Stimulated activated CD8-positive, alpha-beta memory T cell treated with anti-CD3 and anti-CD28 coated beads, Interleukin-15, amount 100 ng/mL, for 1 hour (primary cell): ENCODE results near the gene MRS2.
"Not testable (repeated sequence)": the region's sequence is repeated elsewhere in the genome, so short reads cannot be mapped to it uniquely, and the experiment has no call there.

Source experiments
- DNase-seq: peaks from one replicate; pipeline ENCODE4 v3.0.0-alpha.2; 2020; ENCODE audit warnings: low read depth

MRS2 gene

DNA sequence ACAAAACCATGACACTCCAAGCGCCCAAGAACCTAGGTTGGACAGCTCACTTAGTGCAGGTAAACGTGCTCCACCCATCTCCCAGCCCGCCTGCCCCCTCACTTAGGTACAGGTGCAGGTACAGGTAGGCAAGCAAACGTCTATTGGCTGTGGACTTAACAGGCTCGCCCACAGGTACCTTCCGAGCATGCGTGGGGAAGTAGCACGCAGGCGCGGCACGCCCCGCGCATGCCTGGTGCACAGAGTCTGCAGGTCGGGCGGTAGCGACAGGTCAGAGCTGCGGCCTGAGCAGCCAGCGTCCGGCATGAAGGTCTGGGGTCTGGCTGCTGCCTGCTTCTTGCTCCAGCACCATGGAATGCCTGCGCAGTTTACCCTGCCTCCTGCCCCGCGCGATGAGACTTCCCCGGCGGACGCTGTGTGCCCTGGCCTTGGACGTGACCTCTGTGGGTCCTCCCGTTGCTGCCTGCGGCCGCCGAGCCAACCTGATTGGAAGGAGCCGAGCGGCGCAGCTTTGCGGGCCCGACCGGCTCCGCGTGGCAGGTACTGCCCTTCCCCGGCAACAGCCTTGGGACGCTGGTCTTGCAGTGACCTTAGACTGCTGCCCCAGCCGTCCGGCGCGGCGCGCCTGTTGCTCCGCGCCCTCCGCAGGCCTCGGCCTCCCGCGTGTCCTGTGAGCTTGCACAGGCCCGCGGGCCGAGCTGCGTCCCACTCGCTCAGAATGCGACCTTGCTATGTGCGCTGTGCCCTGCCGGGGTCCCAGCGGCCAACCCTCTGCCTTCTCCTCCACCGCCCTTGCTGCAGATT, at the start of gene MRS2:
MRS2 (plus strand) TSS at position 240 of the 804 bp plus-strand sequence; CDS start at position 351, 111 bp downstream.
- DNase-seq, result peak; percentile 38

GRCh38 chr6:24353861-24354260, 48.9 kb upstream of the MRS2 start:
- DNase-seq, result no peak

DNA sequence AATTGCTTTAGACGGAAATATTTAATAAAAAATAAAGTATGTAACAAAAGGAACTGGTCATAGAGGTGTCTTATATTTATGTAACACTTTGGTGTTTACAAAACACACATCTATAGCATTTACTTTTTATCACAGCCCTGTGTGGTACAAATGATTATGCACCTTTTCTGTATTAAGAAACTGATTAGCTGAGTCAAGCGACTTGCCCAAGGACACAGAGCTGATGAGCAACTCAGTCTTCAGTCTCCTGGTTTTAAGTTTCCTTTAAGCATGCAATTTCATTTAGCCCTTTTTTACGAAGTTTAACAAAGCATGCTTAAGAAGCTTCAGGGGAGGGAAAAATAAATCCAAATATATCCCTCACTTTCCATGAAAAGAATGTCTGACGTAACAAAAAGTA, 47.3 kb upstream of the MRS2 start:
- DNase-seq, result no peak

- no peak for DNase-seq
These were observed 46.3 kb upstream of the MRS2 start for GRCh38 chr6:24356310-24356973.

DNA sequence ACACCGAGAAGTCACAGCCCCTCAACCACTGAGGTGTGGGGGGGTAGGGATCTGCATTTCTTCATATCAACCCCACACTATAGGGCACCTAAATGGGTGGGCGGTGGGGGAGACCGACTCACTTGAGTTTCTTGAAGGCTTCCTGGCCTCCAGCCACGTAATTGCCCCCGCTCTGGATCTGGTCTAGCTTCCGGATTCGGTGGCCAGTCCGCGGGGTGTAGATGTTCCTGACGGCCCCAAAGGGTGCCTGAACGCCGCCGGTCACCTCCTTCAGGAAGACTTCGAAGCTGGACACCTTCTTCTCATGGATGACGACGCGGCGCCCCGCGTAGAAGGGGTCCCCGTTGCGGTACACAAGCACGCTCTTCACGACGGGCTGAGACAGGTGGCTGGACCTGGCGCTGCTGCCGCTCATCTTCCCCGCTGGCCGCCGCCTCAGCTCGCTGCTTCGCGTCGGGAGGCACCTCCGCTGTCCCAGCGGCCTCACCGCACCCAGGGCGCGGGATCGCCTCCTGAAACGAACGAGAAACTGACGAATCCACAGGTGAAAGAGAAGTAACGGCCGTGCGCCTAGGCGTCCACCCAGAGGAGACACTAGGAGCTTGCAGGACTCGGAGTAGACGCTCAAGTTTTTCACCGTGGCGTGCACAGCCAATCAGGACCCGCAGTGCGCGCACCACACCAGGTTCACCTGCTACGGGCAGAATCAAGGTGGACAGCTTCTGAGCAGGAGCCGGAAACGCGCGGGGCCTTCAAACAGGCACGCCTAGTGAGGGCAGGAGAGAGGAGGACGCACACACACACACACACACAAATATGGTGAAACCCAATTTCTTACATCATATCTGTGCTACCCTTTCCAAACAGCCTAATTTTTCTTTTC, 45.2 kb upstream of the MRS2 start, which contains the start of gene DCDC2:
DCDC2 (minus strand) TSS at position 724 of the 883 bp plus-strand sequence; CDS start at position 415, 309 bp downstream.
- peak; percentile 6 for DNase-seq

DNA sequence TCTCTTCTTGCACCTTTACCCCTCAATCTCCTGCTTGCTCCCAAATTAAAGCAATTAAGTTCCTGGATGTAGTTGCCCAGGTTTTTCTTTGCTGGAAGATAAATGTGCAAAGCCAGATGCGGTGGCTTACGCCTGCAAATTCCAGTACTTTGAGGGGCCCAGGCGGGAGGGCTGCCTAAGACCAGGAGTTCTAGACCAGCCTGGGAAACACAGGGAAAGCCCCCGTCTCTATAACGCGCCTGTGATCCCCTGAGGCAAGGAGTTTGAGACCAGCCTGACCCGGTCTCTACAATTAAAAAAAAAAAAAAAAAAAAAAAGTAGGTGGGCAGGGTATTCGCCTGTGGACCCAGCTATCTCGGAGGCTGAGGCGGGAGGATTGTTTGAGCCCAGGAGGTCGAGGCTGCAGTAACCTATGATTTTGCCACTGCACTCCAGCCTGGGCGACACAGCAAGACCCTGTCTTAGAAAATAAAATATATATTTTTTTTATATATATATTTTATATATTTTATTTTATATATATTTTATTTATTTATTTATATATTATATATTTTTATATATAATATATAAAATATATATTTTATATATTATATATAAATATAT, 44.4 kb upstream of the MRS2 start:
- DNase-seq, result no peak

DNA sequence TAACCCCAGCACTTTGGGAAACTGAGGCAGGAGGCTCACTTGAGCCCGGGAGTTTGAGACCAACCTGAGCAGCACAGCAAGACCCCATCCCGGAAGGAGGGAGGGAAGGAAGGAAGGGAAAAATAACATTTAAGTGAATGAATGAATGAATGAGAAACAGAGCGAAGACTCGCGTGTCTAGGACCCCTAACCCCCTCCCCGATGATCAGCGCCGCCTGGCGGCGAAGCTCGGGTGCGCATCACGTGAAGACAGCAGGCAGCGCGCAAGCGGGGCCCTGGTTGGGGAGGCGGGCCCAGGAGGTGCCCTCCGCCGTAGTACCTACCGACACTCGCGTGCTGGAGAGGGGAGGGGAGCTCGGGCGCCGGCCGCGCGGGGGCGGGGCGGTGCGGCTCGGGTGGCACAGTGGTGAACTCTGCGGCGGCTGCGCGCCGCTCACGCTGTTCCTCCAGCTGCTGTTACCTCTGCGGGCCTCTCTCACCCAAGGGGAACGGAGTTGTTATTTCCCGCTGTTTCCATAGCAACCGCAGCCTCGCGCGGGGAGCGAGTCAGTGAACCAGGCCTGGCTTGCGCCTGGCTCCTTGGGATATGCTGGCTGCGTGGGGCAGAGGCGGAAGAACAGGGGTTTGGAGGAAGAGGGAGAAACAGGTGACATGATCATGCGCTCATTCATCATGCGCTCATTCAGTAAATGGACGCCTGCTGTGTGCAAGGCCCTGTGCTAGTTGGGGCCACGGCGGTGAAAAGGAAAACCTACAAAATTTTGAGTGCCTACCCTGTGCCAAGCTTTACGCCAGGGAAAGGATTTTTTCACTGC, 42.9 kb upstream of the MRS2 start:
- DNase-seq, result peak; percentile 47

- DNase-seq, result not testable (repeated sequence)
These were observed 40.4 kb upstream of the MRS2 start for GRCh38 chr6:24362363-24362762.

DNA sequence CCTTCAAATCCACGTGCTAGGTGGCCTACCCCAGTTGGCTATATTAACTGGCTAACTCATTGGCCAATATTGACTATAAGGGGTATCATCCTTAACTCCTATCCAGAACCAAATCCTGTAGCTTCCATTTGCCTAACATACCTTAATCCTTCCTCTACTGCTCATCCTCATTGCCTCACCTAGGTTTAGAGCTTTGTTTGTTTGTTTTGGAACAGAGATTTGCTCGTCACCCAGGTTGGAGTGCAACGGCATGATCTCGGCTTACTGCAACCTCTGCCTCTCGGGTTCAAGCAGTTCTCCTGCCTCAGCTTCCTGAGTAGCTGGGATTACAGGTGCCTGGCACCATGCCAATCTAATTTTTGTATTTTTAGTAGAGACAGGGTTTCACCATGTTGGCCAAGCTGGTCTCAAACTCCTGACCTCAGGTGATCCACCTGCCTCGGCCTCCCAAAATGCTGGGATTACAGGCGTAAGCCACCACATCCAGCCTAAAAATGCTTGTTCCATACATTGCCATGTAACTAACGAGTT, 37.6 kb upstream of the MRS2 start:
- DNase-seq, result not testable (repeated sequence)

- DNase-seq, result no peak
These were observed 28.1 kb upstream of the MRS2 start for GRCh38 chr6:24374612-24375011.

- DNase-seq, result no peak
These were observed 25.9 kb upstream of the MRS2 start for GRCh38 chr6:24376871-24377270.

DNA sequence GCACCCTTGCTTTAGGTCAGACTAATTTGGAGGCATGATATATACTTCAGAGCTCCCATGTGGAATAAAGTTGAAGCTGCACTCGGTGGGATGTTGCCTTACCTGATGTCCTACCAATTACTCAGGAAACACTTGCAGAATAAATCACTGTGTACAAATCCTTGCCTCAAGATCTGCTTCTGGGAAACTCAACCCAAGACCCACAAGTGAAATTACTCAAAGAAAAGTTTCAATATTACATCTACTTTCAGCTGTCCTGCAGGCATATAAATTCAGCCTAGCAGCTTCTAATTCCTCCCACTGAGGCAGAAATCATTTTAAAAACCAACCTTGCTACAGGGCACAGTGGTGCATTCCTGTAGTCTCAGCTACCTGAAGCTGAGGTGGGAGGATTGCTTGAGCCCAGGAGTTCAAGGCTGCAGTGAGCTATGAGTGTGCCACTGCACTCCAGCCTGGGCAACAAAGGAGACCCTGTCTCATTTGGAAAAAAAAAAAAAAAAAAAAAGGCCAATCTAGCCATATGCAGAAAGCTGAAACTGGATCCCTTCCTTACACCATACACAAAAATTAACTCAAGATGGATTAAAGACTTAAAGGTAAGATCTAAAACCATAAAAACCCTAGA, 24.2 kb upstream of the MRS2 start:
- no peak for DNase-seq

DNA sequence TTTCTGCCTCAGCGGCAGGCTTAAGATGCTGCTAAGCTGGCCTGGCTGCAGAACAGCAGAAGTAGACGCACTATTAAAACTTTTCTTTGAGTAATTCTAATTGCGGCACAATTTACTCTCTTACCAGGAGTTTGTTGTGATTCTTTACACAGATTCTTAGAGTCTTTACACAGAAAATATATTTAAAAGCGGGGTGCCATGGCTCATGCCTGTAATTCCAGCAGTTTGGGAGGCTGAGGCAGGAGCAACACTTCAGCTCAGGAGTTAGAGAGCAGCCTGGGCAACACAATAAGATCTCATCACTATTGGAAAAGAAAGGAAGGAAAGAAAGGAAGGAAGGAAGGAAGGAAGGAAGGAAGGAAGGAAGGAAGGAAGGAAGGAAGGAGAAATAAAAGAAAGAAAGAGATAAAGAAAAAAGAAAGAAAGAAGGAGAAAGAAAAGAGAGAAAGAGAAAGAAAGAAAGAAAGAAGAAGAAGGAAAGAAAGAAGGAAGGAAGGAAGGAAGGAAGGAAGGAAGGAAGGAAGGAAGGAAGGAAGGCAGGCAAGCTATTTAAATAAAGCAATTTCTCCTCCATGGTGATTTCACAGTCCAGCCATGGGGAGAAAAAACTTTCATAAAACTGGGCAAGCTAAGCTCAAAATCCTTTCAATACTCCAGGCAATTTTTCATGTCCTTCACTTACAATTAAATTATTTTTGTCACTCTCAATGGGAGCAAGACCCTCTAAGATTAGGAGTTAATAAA, 21.1 kb upstream of the MRS2 start:
- no peak for DNase-seq

- no peak for DNase-seq
These were observed 20.6 kb upstream of the MRS2 start for GRCh38 chr6:24382220-24382540.

GRCh38 chr6:24382891-24383494, 19.7 kb upstream of the MRS2 start:
- DNase-seq, result not testable (repeated sequence)

- DNase-seq, result not testable (repeated sequence)
These were observed 18.2 kb upstream of the MRS2 start for GRCh38 chr6:24384369-24385130.

DNA sequence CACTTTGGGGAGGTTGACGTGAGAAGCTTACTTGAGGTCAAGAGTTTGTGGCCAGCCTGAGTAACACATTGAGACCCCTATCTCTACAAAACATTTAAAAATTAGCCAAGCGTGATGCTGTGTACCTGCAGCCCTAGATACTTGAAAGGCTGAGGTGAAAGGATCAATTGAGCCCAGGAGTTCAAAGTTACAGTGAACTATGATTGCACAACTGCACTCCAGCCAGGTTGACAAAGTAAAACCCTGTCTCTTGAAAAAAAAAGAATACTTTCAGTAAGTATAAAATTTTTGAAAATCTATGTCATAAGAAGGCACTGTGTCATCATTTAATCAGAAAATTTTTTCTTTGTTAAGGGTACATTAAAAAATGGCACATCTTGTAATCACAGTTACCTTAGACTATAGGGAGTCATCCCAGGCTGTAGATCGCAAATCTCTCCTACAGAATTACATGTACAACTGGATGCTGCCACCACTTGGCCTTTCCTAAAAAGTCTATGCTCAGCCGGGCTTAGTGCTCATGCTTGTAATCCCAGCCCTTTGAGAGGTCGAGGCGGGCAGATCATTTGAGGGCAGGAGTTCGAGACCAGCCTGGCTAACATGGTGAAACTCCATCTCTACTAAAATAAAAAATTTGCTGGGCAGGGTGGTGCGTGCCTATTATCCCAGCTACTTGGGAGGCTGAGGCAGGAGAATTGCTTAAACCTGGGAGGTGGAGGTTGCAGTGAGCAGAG, 17.0 kb upstream of the MRS2 start:
- DNase-seq, result no peak

DNA sequence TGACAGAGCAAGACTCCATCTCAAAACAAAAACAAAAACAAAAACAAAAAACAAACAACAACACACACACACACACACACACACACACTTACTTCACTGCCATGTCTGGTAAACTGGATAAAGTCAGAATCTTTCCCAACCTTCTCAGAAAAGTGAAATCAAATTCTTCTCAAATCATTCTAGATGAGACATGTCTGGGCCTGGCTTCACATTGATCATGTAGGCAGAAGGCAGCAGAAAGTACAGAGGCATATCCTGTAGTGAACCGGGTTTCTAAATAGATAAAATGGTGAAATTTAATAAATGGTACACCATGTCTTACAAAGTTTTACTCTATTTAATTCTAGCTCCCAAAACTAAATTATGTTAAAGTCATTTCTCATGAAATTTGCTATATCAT, 14.9 kb upstream of the MRS2 start:
- no peak for DNase-seq
